ENCODE data around the gene CCDC73. TPM values are rescaled to one million over a fixed set of nuclear protein-coding genes. Genes with fewer than 3 reads are reported as not detected.

Gene CCDC73
- polyA plus RNA-seq, 1 donor (not counting 4 experiments of a cell fraction or from before 2014, with no cell fraction given), result not detected

- no peak for DNase-seq (ENCODE audit: low read depth, low spot score)
- Histone ChIP-seq H3K4me1 (ENCODE audit: control insufficient read depth, extremely low read depth, insufficient read depth, low read length) (no peaks in the 10 kb centered on the region), H2AFZ (ENCODE audit: control insufficient read depth, low read length) (peak overlapping the region; percentile 8), H3K4me2 (ENCODE audit: control insufficient read depth, extremely low read depth, insufficient read depth, low read depth, low read length) (no peak overlapping the region), H3K27me3 (ENCODE audit: control insufficient read depth, extremely low read depth, insufficient read depth, low read length) (no peaks in the 10 kb centered on the region), H3K36me3 (ENCODE audit: control insufficient read depth in 2 of 2, extremely low read depth in 1 of 2, insufficient read depth in 2 of 2, low read length in 2 of 2) (no peaks in the 10 kb centered on the region), H3K9me1 (ENCODE audit: control insufficient read depth, extremely low read depth, insufficient read depth, low read length) (no peaks in the 10 kb centered on the region), H3K9ac (ENCODE audit: control insufficient read depth, extremely low read depth, insufficient read depth, low read length) (no peak overlapping the region), H3K9me3 (ENCODE audit: control insufficient read depth, low read depth, low read length) (no peaks in the 10 kb centered on the region), H3K27ac (ENCODE audit: control insufficient read depth, insufficient read depth, low read length) (no peak overlapping the region), H3K79me2 (ENCODE audit: control insufficient read depth, insufficient read depth, low read length) (no peaks in the 10 kb centered on the region), H4K20me1 (ENCODE audit: control insufficient read depth, extremely low read depth, insufficient read depth, low read length) (no peaks in the 10 kb centered on the region), H3K4me3 (ENCODE audit: control insufficient read depth in 2 of 3, extremely low read depth in 1 of 3, insufficient read depth in 2 of 3, low read depth in 1 of 3, low read length in 3 of 3) (no peak overlapping the region)
- TF ChIP-seq EZH2 (IDR thresholded peaks at IDR 0.05; ENCODE audit: low read length), result no peak
- TF ChIP-seq CTCF (optimal IDR thresholded peaks at IDR 0.05 in 1 of 3, IDR thresholded peaks at IDR 0.05 in 1 of 3, conservative IDR thresholded peaks at IDR 0.05 in 1 of 3; ENCODE audit: extremely low read depth in 1 of 3, insufficient read depth in 2 of 3, low read length in 3 of 3), result no peak
- FAIRE-seq, result no peak
- dilution Hi-C loops (cut with MboI; ENCODE audit: extremely low pct_ligation_motif_present, low sequenced_read_pairs), result no loop called here
These were observed 150.9 kb downstream of the CCDC73 start for GRCh38 chr11:32643526-32643925.

- no peaks in the 10 kb centered on the region for H3K4me1 ChIP-seq (ENCODE audit: control insufficient read depth, extremely low read depth, insufficient read depth, low read length)
- H3K27ac ChIP-seq (ENCODE audit: control insufficient read depth, insufficient read depth, low read length), result no peak overlapping the region
- no peaks in the 10 kb centered on the region for H3K36me3 ChIP-seq (ENCODE audit: control insufficient read depth in 2 of 2, extremely low read depth in 1 of 2, insufficient read depth in 2 of 2, low read length in 2 of 2)
- FAIRE-seq (no peak), DNase-seq (ENCODE audit: low read depth, low spot score) (no peak)
- no peaks in the 10 kb centered on the region for H3K9me3 ChIP-seq (ENCODE audit: control insufficient read depth, low read depth, low read length)
- no peak overlapping the region for H3K9ac ChIP-seq (ENCODE audit: control insufficient read depth, extremely low read depth, insufficient read depth, low read length)
- H4K20me1 ChIP-seq (ENCODE audit: control insufficient read depth, extremely low read depth, insufficient read depth, low read length), result no peaks in the 10 kb centered on the region
- no peak overlapping the region for H3K4me2 ChIP-seq (ENCODE audit: control insufficient read depth, extremely low read depth, insufficient read depth, low read depth, low read length)
- no peaks in the 10 kb centered on the region for H3K79me2 ChIP-seq (ENCODE audit: control insufficient read depth, insufficient read depth, low read length)
- no peaks in the 10 kb centered on the region for H3K9me1 ChIP-seq (ENCODE audit: control insufficient read depth, extremely low read depth, insufficient read depth, low read length)
- H3K4me3 ChIP-seq (ENCODE audit: control insufficient read depth in 2 of 3, extremely low read depth in 1 of 3, insufficient read depth in 2 of 3, low read depth in 1 of 3, low read length in 3 of 3), result no peak overlapping the region
- no peak overlapping the region for H2AFZ ChIP-seq (ENCODE audit: control insufficient read depth, low read length)
- no peaks in the 10 kb centered on the region for H3K27me3 ChIP-seq (ENCODE audit: control insufficient read depth, extremely low read depth, insufficient read depth, low read length)
- dilution Hi-C loops (cut with MboI; ENCODE audit: extremely low pct_ligation_motif_present, low sequenced_read_pairs), result no loop called here
- TF ChIP-seq CTCF (optimal IDR thresholded peaks at IDR 0.05 in 1 of 3, IDR thresholded peaks at IDR 0.05 in 1 of 3, conservative IDR thresholded peaks at IDR 0.05 in 1 of 3; ENCODE audit: extremely low read depth in 1 of 3, insufficient read depth in 2 of 3, low read length in 3 of 3) (no peak), EZH2 (IDR thresholded peaks at IDR 0.05; ENCODE audit: low read length) (no peak)
These were observed 153.1 kb downstream of the CCDC73 start for GRCh38 chr11:32641361-32641760.
